Calu3 (cell line): Measurements from ENCODE around the gene DHX16. TPM values are rescaled to one million over a fixed set of nuclear protein-coding genes. Genes with fewer than 3 reads are reported as not detected.

Source experiments
- BruUV-seq: library from RNA; stranded (reverse); fragments of 400-500 nt; replicated peaks from 2 replicates; lab custom pipeline; 2021; lab: Mats Ljungman, UMichigan
- CTCF ChIA-PET: fragments of 300-600 bp; sonication (Branson Sonifier 250); formaldehyde crosslinking; loops from one replicate; lab custom pipeline; 2022; ENCODE audit warnings: antibody characterized with exemption; lab: Charles Lee
- DNase-seq: peaks from one replicate; pipeline ENCODE4 v3.0.0; 2022
- H3K27ac Mint-ChIP-seq: one replicate; pipeline ENCODE4 v1.8.0; 2022; ENCODE audit warnings: mixed read lengths; ENCODE audit not compliant: unreplicated experiment
- H3K27me3 Mint-ChIP-seq: one replicate; pipeline ENCODE4 v1.8.0; 2022; ENCODE audit warnings: mixed read lengths; ENCODE audit not compliant: unreplicated experiment
- H3K36me3 Mint-ChIP-seq: one replicate; pipeline ENCODE4 v1.8.0; 2022; ENCODE audit warnings: mild to moderate bottlenecking, moderate library complexity, mixed read lengths; ENCODE audit not compliant: insufficient read depth, unreplicated experiment
- H3K4me1 Mint-ChIP-seq: one replicate; pipeline ENCODE4 v1.8.0; 2022; ENCODE audit warnings: mild to moderate bottlenecking, low read depth, mixed read lengths; ENCODE audit not compliant: unreplicated experiment
- H3K4me3 Mint-ChIP-seq: one replicate; pipeline ENCODE4 v1.8.0; 2022; ENCODE audit warnings: mild to moderate bottlenecking, low read depth, moderate library complexity, mixed read lengths; ENCODE audit not compliant: unreplicated experiment
- H3K9me3 Mint-ChIP-seq: one replicate; pipeline ENCODE4 v1.8.0; 2022; ENCODE audit warnings: low read depth, mixed read lengths; ENCODE audit not compliant: unreplicated experiment
- CTCF ChIP-seq: fragments of 200-600 bp; IDR thresholded peaks from one replicate; pipeline ENCODE4 v1.8.0; 2022; ENCODE audit warnings: antibody characterized with exemption; ENCODE audit not compliant: unreplicated experiment
- intact Hi-C: fragments of 100-400 bp; cut with micrococcal nuclease; formaldehyde crosslinking; loops from one replicate; pipeline ENCODE4 v1.10.0; 2022; ENCODE audit not compliant: unreplicated experiment
- total RNA-seq: library from RNA; stranded (reverse); gene quantifications from 2 replicates; pipeline ENCODE4 v1.2.3, GENCODE V29; 2022

Gene DHX16
- total RNA-seq, 1 experiment from 2014 or later: 55.6 TPM

- DNase-seq: no peak
- Mint-ChIP-seq H3K9me3 (no peaks in the 10 kb centered on the region), H3K4me3 (no peak overlapping the region), H3K4me1 (peaks cover 15% of the 10 kb centered on the region), H3K27me3 (no peaks in the 10 kb centered on the region), H3K27ac (no peak overlapping the region), H3K36me3 (peaks cover 50% of the 10 kb centered on the region)
- intact Hi-C loops: no loop called here
- CTCF ChIA-PET: no interaction called here
- TF ChIP-seq CTCF: no peak
- no TSS peak for BruUV-seq
Measured at GRCh38 chr6:30703011-30703410, 30.2 kb upstream of the DHX16 start.

- DNase-seq: no peak
- BruUV-seq: no TSS peak
- Mint-ChIP-seq H3K27ac (no peak overlapping the region), H3K36me3 (peaks cover 36% of the 10 kb centered on the region), H3K9me3 (no peaks in the 10 kb centered on the region), H3K27me3 (no peaks in the 10 kb centered on the region), H3K4me1 (peaks cover 1% of the 10 kb centered on the region), H3K4me3 (no peak overlapping the region)
- CTCF ChIA-PET: no interaction called here
- TF ChIP-seq CTCF: no peak
- intact Hi-C loops: no loop called here
Measured at GRCh38 chr6:30700340-30700739, 27.5 kb upstream of the DHX16 start.

GRCh38 chr6:30696432-30696831 is 23.6 kb upstream of the DHX16 start:
- no peaks in the 10 kb centered on the region for H3K9me3 Mint-ChIP-seq
- CTCF ChIA-PET: interaction anchor here (2.0 kb wide), 1 partner anchor 21 kb away, joined by 14 read pairs; the partner anchor contains the start of gene MDC1
- peaks cover 14% of the 10 kb centered on the region for H3K36me3 Mint-ChIP-seq
- no peak overlapping the region for H3K27ac Mint-ChIP-seq
- H3K4me1 Mint-ChIP-seq: peaks cover 21% of the 10 kb centered on the region
- H3K4me3 Mint-ChIP-seq: no peak overlapping the region
- H3K27me3 Mint-ChIP-seq: no peaks in the 10 kb centered on the region
- TF ChIP-seq CTCF: no peak
- intact Hi-C loops: no loop called here
- no TSS peak for BruUV-seq
- no peak for DNase-seq

DNA sequence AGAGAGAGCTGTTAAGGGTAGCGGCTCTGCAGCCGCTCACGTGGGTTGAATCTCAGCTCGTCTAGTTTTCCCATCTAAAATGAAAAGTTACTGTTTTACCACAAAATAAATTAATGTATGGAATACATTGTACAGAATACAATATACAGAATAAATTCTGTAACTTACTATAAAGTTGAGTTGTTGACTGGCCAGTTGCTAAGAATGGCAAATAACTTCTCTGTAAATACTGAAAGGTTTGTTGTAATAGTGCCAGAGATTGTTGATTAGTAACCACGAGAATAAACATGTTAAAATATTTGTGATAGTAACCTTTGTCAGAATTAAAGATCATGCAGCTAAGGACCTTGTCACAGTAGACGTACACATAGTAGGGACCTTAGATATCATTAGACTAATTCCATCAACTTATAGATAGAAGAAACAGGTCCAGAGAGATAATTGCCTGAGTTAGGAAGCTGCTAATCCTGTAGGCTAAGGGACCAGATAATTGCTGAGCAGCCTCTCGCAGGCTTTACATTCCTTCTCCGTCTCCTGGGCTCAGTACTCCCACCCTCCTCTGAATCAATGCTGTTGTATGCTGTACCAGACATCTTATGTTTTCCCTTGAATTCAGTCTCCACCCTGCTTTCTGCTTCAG is 18.5 kb upstream of the DHX16 start:
- H3K27me3 Mint-ChIP-seq: no peaks in the 10 kb centered on the region
- H3K9me3 Mint-ChIP-seq: no peaks in the 10 kb centered on the region
- TF ChIP-seq CTCF: no peak
- DNase-seq: no peak
- BruUV-seq: no TSS peak
- CTCF ChIA-PET: interaction anchor here (0.6 to 2.4 kb wide), 4 partner anchors 9 to 120 kb away, joined by 3 to 12 read pairs (median 6); partner anchors contain the start of gene MDC1
- peak overlapping the region; percentile 38 for H3K27ac Mint-ChIP-seq
- H3K36me3 Mint-ChIP-seq: peaks cover 46% of the 10 kb centered on the region
- intact Hi-C loops: loop anchor here (1.0 kb wide), 1 partner anchor 27 kb away; no protein-coding TSS in a partner anchor
- H3K4me3 Mint-ChIP-seq: peak overlapping the region; percentile 74
- peaks cover 60% of the 10 kb centered on the region for H3K4me1 Mint-ChIP-seq
